GM19455 (cell line): ENCODE data around the gene HNRNPA1.

ENCODE experiments used
- ATAC-seq: cut with Tn5 transposase; IDR thresholded peaks from one replicate; pipeline ENCODE4 v1.9.1; 2021; ENCODE audit not compliant: unreplicated experiment

Gene HNRNPA1

GRCh38 chr12:54333420-54334034, 53.0 kb downstream of the HNRNPA1 start:
- no peak for ATAC-seq
